ENCODE data around the gene HSPA1L. TPM values are rescaled to one million over a fixed set of nuclear protein-coding genes. Genes with fewer than 3 reads are reported as not detected.
"Not testable (repeated sequence)": the region's sequence is repeated elsewhere in the genome, so short reads cannot be mapped to it uniquely, and the experiment has no call there.

HSPA1L gene
- total and polyA plus RNA-seq, 8 donors: 0.46 to 1.2 (median 0.68) TPM

GRCh38 chr6:31838968-31839367 is 23.9 kb upstream of the HSPA1L start:
- Histone ChIP-seq H3K4me1 (peaks cover 12 to 27% (median 14%) of the 10 kb centered on the region in 3 donors), H3K9me3 (no peaks in the 10 kb centered on the region), H3K4me3 (no peak overlapping the region), H3K27ac (no peak overlapping the region), H3K27me3 (no peaks in the 10 kb centered on the region), H3K36me3 (peaks cover 0 to 16% (median 9%) of the 10 kb centered on the region in 3 donors)
- ATAC-seq (no peak), DNase-seq (no peak), FAIRE-seq (no peak)
- no peak for TF ChIP-seq CTCF (IDR thresholded peaks at IDR 0.05)
- intact Hi-C loops (cut with DNase I): loop anchor here in 1 of 3 donors (10.0 kb wide), 1 partner anchor 64 kb away; the partner anchor contains the start of gene VWA7
- WGBS, 2 donors: 96 to 98% methylated on average over 3 of the region's 3 CpGs

- 87 to 88% methylated on average over 9 of the region's 9 CpGs for WGBS, 2 donors
- Histone ChIP-seq H3K4me3 (peak overlapping the region in 1 of 4 donors; percentile 54), H3K36me3 (peaks cover 0 to 16% (median 9%) of the 10 kb centered on the region in 3 donors), H3K4me1 (peaks cover 12 to 27% (median 14%) of the 10 kb centered on the region in 3 donors)
- H3K27ac ChIP-seq, FAIRE-seq, H3K9me3 ChIP-seq, H3K27me3 ChIP-seq, DNase-seq, ATAC-seq: not testable (repeated sequence)
- intact Hi-C loops (cut with DNase I): loop anchor here in 1 of 3 donors (10.0 kb wide), 1 partner anchor 63 kb away; the partner anchor contains the start of gene VWA7
These were observed 23.1 kb upstream of the HSPA1L start for GRCh38 chr6:31838114-31838553.

GRCh38 chr6:31837369-31838113 is 22.5 kb upstream of the HSPA1L start:
- Histone ChIP-seq H3K4me1 (peaks cover 12 to 27% (median 14%) of the 10 kb centered on the region in 3 donors), H3K36me3 (peaks cover 0 to 16% (median 9%) of the 10 kb centered on the region in 3 donors), H3K27ac (no peak overlapping the region), H3K4me3 (peak overlapping the region in 1 of 4 donors; percentile 54), H3K9me3 (no peaks in the 10 kb centered on the region), H3K27me3 (no peaks in the 10 kb centered on the region)
- FAIRE-seq: no peak
- WGBS, 2 donors: 38 to 39% methylated on average over 1 of the region's 1 CpG
- intact Hi-C loops (cut with DNase I): loop anchor here in 1 of 3 donors (10.0 kb wide), 1 partner anchor 63 kb away; the partner anchor contains the start of gene VWA7
- TF ChIP-seq CTCF (IDR thresholded peaks at IDR 0.05): no peak
- no peak for ATAC-seq
- DNase-seq: no peak

GRCh38 chr6:31836474-31837368 is 21.6 kb upstream of the HSPA1L start:
- H3K9me3 ChIP-seq: no peaks in the 10 kb centered on the region
- peak overlapping the region; percentile 54 to 87 (median 81) for H3K4me3 ChIP-seq
- H3K27me3 ChIP-seq: no peaks in the 10 kb centered on the region
- DNase-seq (no peak), ATAC-seq (no peak), FAIRE-seq (no peak)
- no peak for TF ChIP-seq CTCF (IDR thresholded peaks at IDR 0.05)
- 20 to 31% methylated on average over 12 of the region's 12 CpGs for WGBS, 2 donors
- H3K4me1 ChIP-seq: peaks cover 12 to 27% (median 17%) of the 10 kb centered on the region in 3 donors
- intact Hi-C loops (cut with DNase I): loop anchor here in 1 of 3 donors (10.0 kb wide), 1 partner anchor 62 kb away; the partner anchor contains the start of gene VWA7
- peak overlapping the region in 2 of 4 donors; percentile 27 to 47 for H3K27ac ChIP-seq
- H3K36me3 ChIP-seq: peaks cover 0 to 16% (median 9%) of the 10 kb centered on the region in 3 donors

- peaks cover 12 to 34% (median 24%) of the 10 kb centered on the region in 3 donors for H3K4me1 ChIP-seq
- H3K9me3 ChIP-seq: no peaks in the 10 kb centered on the region
- peak overlapping the region; percentile 54 to 87 (median 81) for H3K4me3 ChIP-seq
- 9 to 11% methylated on average over 14 of the region's 14 CpGs for WGBS, 2 donors
- TF ChIP-seq CTCF (IDR thresholded peaks at IDR 0.05): no peak
- FAIRE-seq: no peak
- intact Hi-C loops (cut with DNase I): loop anchor here in 1 of 3 donors (10.0 kb wide), 1 partner anchor 61 kb away; the partner anchor contains the start of gene VWA7
- no peak for ATAC-seq
- peak overlapping the region in 2 of 4 donors; percentile 27 to 47 for H3K27ac ChIP-seq
- peaks cover 0 to 16% (median 9%) of the 10 kb centered on the region in 3 donors for H3K36me3 ChIP-seq
- DNase-seq: no peak
- no peaks in the 10 kb centered on the region for H3K27me3 ChIP-seq
These were observed 21.0 kb upstream of the HSPA1L start for GRCh38 chr6:31836047-31836473.

All from pancreas (tissue), 10 donors.